ENCODE measurements around the gene MCAT. TPM values are rescaled to one million over a fixed set of nuclear protein-coding genes. Genes with fewer than 3 reads are reported as not detected.

The MCAT gene
- polyA plus RNA-seq, 1 of the 3 experiments (the other 2 are of a cell fraction), result 12.0 TPM

DNA sequence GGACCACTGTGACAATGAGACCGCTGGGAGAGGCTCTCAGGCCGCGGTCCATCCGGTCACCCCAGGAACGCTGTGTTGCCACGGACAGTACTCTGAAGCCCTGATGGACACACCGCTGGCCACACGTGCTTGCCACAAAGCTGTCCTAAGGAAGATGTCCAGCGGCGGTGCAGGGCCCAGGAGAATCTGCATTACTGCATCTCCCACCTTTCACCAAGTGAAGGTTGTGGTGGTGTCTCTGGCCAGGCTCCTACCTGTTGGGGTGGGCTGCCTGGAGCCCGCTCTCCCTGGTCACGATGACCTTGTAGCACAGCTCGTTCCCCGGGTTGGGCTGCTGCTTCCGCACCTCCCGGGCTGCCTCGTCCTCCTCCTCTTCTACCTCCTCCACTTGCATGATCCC, 39.5 kb upstream of the MCAT start:
- H3K9ac ChIP-seq, result no peak overlapping the region
- no peaks in the 10 kb centered on the region for H3K27me3 ChIP-seq (ENCODE audit: insufficient read depth)
- H3K9me3 ChIP-seq, result no peaks in the 10 kb centered on the region
- H3K4me2 ChIP-seq, result no peak overlapping the region
- H3K4me1 ChIP-seq (ENCODE audit: control insufficient read depth in 1 of 2, insufficient read depth in 2 of 2, low read depth in 1 of 2, low read length in 1 of 2), result peaks cover 0 to 10% of the 10 kb centered on the region in 2 experiments; a peak in 1 of 4 replicates
- no peaks in the 10 kb centered on the region for H4K20me1 ChIP-seq (ENCODE audit: insufficient read depth)
- WGBS (ENCODE audit: low lambda C conversion rate), result 100% methylated on average over 5 of the region's 17 CpGs
- no peak overlapping the region for H3K27ac ChIP-seq (ENCODE audit: low read depth in 2 of 2, low read length in 1 of 2)
- TF ChIP-seq RAD21 (IDR thresholded peaks at IDR 0.05; ENCODE audit: low read length), result no peak
- TF ChIP-seq FOSL2 (IDR thresholded peaks at IDR 0.05; ENCODE audit: borderline replicate concordance, low read depth), result no peak
- no peak for TF ChIP-seq RXRA (IDR thresholded peaks at IDR 0.05; ENCODE audit: borderline replicate concordance, low read depth)
- TF ChIP-seq GABPA (IDR thresholded peaks at IDR 0.05; ENCODE audit: low read depth), result no peak
- no peak for TF ChIP-seq TEAD4 (IDR thresholded peaks at IDR 0.05; ENCODE audit: borderline replicate concordance, insufficient read depth)
- TF ChIP-seq, protein P1, sequence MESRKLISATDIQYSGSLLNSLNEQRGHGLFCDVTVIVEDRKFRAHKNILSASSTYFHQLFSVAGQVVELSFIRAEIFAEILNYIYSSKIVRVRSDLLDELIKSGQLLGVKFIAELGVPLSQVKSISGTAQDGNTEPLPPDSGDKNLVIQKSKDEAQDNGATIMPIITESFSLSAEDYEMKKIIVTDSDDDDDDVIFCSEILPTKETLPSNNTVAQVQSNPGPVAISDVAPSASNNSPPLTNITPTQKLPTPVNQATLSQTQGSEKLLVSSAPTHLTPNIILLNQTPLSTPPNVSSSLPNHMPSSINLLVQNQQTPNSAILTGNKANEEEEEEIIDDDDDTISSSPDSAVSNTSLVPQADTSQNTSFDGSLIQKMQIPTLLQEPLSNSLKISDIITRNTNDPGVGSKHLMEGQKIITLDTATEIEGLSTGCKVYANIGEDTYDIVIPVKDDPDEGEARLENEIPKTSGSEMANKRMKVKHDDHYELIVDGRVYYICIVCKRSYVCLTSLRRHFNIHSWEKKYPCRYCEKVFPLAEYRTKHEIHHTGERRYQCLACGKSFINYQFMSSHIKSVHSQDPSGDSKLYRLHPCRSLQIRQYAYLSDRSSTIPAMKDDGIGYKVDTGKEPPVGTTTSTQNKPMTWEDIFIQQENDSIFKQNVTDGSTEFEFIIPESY (IDR thresholded peaks at IDR 0.05; ENCODE audit: borderline replicate concordance, low read depth), result no peak
- TF ChIP-seq EP300 (IDR thresholded peaks at IDR 0.05; ENCODE audit: borderline replicate concordance in 1 of 2, low read depth in 1 of 2, low read length in 1 of 2), result no peak
- no peak for TF ChIP-seq FOXM1 (IDR thresholded peaks at IDR 0.05; ENCODE audit: low read depth)
- no peak for TF ChIP-seq NFIC (IDR thresholded peaks at IDR 0.05; ENCODE audit: borderline replicate concordance)
- TF ChIP-seq TCF12 (IDR thresholded peaks at IDR 0.05), result no peak
- ChIA-PET CTCF (no interaction called here), POLR2A (no interaction called here)
- peaks cover 2% of the 10 kb centered on the region; the same call in 1 of the 2 replicates for H3K79me2 ChIP-seq (ENCODE audit: insufficient read depth)
- peaks cover 0 to 9% of the 10 kb centered on the region in 2 experiments for H3K36me3 ChIP-seq (replicated peaks in 1 of 2; ENCODE audit: control insufficient read depth in 1 of 2, insufficient read depth in 2 of 2, low read length in 1 of 2)
- H3K4me3 ChIP-seq (ENCODE audit: low read depth in 2 of 2, low read length in 1 of 2), result no peak overlapping the region
- H2AFZ ChIP-seq (ENCODE audit: low read depth), result no peak overlapping the region
- no peaks in the 10 kb centered on the region for H3K9me2 ChIP-seq
- H3F3A ChIP-seq (replicated peaks; ENCODE audit: insufficient read depth), result peaks cover 2% of the 10 kb centered on the region
- DNase-seq, result no peak

DNA sequence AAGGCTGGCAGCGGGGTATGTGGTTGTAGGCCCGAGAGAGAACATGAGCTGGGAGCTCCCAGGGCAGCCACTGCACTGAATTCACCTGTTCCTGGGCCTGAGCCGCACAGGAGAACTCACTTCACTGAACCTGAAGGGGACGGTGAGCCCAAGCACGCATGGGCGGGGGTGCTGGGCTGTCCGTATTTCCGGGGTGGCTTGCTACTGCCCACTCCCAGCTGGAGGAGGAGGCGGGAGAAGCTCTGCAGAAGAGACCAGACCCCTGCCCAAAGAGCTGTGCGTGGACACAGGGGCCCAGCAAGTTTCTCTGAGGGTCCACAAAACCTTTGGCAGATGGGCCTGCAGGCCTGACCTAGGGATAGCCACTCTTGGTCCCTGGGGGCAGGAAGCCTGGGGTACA, 38.9 kb upstream of the MCAT start:
- H3K4me3 ChIP-seq (ENCODE audit: low read depth in 2 of 2, low read length in 1 of 2), result no peak overlapping the region
- no peaks in the 10 kb centered on the region for H3K9me3 ChIP-seq
- TF ChIP-seq FOXM1 (IDR thresholded peaks at IDR 0.05; ENCODE audit: low read depth) (no peak), GATA2 (CRISPR knock-in tag; IDR thresholded peaks at IDR 0.05) (no peak), SMC3 (IDR thresholded peaks at IDR 0.05; ENCODE audit: low read depth, low read length) (no peak), SIN3A (IDR thresholded peaks at IDR 0.05; ENCODE audit: borderline replicate concordance, low read depth, low read length) (no peak), YY1 (IDR thresholded peaks at IDR 0.05; ENCODE audit: low read depth) (no peak), RFX5 (IDR thresholded peaks at IDR 0.05; ENCODE audit: low read length) (no peak), RXRA (IDR thresholded peaks at IDR 0.05; ENCODE audit: borderline replicate concordance, low read depth) (no peak)
- TF ChIP-seq, protein P2, sequence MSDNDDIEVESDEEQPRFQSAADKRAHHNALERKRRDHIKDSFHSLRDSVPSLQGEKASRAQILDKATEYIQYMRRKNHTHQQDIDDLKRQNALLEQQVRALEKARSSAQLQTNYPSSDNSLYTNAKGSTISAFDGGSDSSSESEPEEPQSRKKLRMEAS (IDR thresholded peaks at IDR 0.05; ENCODE audit: low read depth), result no peak
- ChIA-PET POLR2A (no interaction called here), CTCF (no interaction called here)
- no peak overlapping the region for H3K27ac ChIP-seq (ENCODE audit: low read depth in 2 of 2, low read length in 1 of 2)
- no peak overlapping the region for H3K4me2 ChIP-seq
- H3F3A ChIP-seq (replicated peaks; ENCODE audit: insufficient read depth), result no peaks in the 10 kb centered on the region
- no peak overlapping the region for H3K9ac ChIP-seq
- H3K36me3 ChIP-seq (replicated peaks in 1 of 2; ENCODE audit: control insufficient read depth in 1 of 2, insufficient read depth in 2 of 2, low read length in 1 of 2), result peaks cover 0 to 9% of the 10 kb centered on the region in 2 experiments
- H4K20me1 ChIP-seq (ENCODE audit: insufficient read depth), result no peaks in the 10 kb centered on the region
- H3K4me1 ChIP-seq (ENCODE audit: control insufficient read depth in 1 of 2, insufficient read depth in 2 of 2, low read depth in 1 of 2, low read length in 1 of 2), result peaks cover 0 to 10% of the 10 kb centered on the region in 2 experiments; a peak in 1 of 4 replicates
- WGBS (ENCODE audit: low lambda C conversion rate), result no CpG with 5 or more reads among the region's 10 CpGs
- no peak for DNase-seq
- peaks cover 2% of the 10 kb centered on the region; the same call in 1 of the 2 replicates for H3K79me2 ChIP-seq (ENCODE audit: insufficient read depth)
- H2AFZ ChIP-seq (ENCODE audit: low read depth), result no peak overlapping the region
- no peaks in the 10 kb centered on the region for H3K27me3 ChIP-seq (ENCODE audit: insufficient read depth)
- no peaks in the 10 kb centered on the region for H3K9me2 ChIP-seq

Measured in SK-N-SH (cell line).